ENCODE results near the gene TKTL1. TPM values are rescaled to one million over a fixed set of nuclear protein-coding genes. Genes with fewer than 3 reads are reported as not detected.

TKTL1 gene
- total RNA-seq, 1 experiment from 2014 or later: not detected

DNA sequence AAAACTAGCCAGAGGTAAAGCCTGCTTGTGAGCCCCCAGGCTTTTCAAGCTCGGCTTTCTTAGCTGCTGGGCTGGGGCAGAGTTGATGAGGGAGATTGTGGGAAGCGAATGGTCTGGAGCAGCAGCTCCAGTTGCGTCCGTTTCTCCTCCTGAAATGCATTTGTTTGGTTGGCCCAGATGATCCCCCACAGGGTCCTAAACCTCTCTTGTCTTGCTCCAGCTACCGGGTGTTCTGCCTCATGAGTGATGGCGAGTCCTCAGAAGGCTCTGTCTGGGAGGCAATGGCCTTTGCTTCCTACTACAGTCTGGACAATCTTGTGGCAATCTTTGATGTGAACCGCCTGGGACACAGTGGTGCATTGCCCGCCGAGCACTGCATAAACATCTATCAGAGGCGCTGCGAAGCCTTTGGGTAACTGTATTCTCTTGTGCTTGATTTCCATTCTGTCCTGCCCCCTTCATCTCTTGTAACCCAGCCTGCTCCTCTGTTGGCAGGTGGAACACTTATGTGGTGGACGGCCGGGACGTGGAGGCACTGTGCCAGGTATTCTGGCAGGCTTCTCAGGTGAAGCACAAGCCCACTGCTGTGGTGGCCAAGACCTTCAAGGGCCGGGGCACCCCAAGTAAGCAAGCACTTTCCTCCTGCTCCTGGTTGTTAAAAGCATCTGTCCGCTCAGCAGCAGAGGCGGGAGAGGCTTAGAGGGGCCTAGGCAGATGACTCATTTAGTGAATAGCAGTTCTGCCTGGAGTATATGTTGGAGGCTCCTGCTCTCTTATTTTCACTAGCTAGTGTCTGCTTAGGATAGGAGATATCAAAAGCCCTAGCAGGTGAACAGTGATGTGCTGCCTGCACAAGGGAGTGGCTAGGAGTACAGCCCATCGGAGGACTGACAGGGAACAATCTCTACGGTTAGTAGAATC, 15.3 kb downstream of the TKTL1 start:
- ChIA-PET POLR2A (ENCODE audit: unreplicated experiment) (interaction anchor here (0.6 kb wide), 1 partner anchor 172 kb away, joined by 3 read pairs; no protein-coding TSS in a partner anchor), CTCF (no interaction called here)
- no peaks in the 10 kb centered on the region for H3K4me1 ChIP-seq (replicated peaks; ENCODE audit: insufficient read depth)
- H3K27ac ChIP-seq: no peak overlapping the region
- no peaks in the 10 kb centered on the region for H3K36me3 ChIP-seq (ENCODE audit: low read depth)
- H3K27me3 ChIP-seq (ENCODE audit: insufficient read depth, low read depth): no peaks in the 10 kb centered on the region
- H3K9me3 ChIP-seq (ENCODE audit: insufficient read depth, low read depth): no peaks in the 10 kb centered on the region
- H3K4me3 ChIP-seq: no peak overlapping the region
- intact Hi-C loops (cut with micrococcal nuclease; ENCODE audit: unreplicated experiment): no loop called here
- DNase-seq: no peak
- H3K4me2 ChIP-seq: no peak overlapping the region
- BruUV-seq (replicated peaks): no TSS peak
- H2AFZ ChIP-seq: no peak overlapping the region
- H4K20me1 ChIP-seq (ENCODE audit: insufficient read depth): no peaks in the 10 kb centered on the region
- H3F3A ChIP-seq (ENCODE audit: insufficient read depth, low read depth): no peaks in the 10 kb centered on the region; the same call in 1 of the 2 replicates
- TF ChIP-seq, protein P1, sequence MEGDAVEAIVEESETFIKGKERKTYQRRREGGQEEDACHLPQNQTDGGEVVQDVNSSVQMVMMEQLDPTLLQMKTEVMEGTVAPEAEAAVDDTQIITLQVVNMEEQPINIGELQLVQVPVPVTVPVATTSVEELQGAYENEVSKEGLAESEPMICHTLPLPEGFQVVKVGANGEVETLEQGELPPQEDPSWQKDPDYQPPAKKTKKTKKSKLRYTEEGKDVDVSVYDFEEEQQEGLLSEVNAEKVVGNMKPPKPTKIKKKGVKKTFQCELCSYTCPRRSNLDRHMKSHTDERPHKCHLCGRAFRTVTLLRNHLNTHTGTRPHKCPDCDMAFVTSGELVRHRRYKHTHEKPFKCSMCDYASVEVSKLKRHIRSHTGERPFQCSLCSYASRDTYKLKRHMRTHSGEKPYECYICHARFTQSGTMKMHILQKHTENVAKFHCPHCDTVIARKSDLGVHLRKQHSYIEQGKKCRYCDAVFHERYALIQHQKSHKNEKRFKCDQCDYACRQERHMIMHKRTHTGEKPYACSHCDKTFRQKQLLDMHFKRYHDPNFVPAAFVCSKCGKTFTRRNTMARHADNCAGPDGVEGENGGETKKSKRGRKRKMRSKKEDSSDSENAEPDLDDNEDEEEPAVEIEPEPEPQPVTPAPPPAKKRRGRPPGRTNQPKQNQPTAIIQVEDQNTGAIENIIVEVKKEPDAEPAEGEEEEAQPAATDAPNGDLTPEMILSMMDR (conservative IDR thresholded peaks at IDR 0.05): no peak
- TF ChIP-seq EZH2 (IDR thresholded peaks at IDR 0.05; ENCODE audit: low read depth): no peak
- H3K79me2 ChIP-seq (ENCODE audit: low read depth): no peaks in the 10 kb centered on the region
- H3K9me2 ChIP-seq (ENCODE audit: insufficient read depth): no peaks in the 10 kb centered on the region

DNA sequence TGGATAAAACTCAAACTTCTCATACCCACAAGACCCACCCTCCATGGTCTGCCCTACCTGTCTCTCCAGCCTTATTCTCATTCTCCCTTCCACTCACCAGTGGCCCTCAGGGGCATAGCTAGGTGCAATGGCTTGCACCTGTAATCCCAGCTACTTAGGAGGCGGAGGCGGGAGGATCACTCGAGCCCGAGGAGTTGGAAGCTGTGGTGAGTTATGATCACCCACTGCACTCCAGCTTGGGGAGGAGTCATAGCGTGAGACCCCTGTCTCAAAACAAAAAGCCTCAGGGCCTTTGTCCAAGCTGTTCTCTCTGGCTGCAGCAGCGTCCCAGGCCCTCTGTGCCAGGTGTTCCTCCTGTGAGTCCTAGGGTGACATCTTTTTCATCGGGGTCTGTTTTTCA, 16.5 kb downstream of the TKTL1 start:
- no peak overlapping the region for H2AFZ ChIP-seq
- H3K9me2 ChIP-seq (ENCODE audit: insufficient read depth): no peaks in the 10 kb centered on the region
- H3K9me3 ChIP-seq (ENCODE audit: insufficient read depth, low read depth): no peaks in the 10 kb centered on the region
- H3K27ac ChIP-seq: no peak overlapping the region
- TF ChIP-seq, protein P1 (conservative IDR thresholded peaks at IDR 0.05): no peak
- TF ChIP-seq EZH2 (IDR thresholded peaks at IDR 0.05; ENCODE audit: low read depth): no peak
- DNase-seq: no peak
- H4K20me1 ChIP-seq (ENCODE audit: insufficient read depth): no peaks in the 10 kb centered on the region
- CTCF ChIA-PET: no interaction called here
- H3K4me1 ChIP-seq (replicated peaks; ENCODE audit: insufficient read depth): no peaks in the 10 kb centered on the region
- no peaks in the 10 kb centered on the region for H3K27me3 ChIP-seq (ENCODE audit: insufficient read depth, low read depth)
- no peaks in the 10 kb centered on the region; the same call in 1 of the 2 replicates for H3F3A ChIP-seq (ENCODE audit: insufficient read depth, low read depth)
- no peak overlapping the region for H3K4me3 ChIP-seq
- no TSS peak for BruUV-seq (replicated peaks)
- H3K36me3 ChIP-seq (ENCODE audit: low read depth): no peaks in the 10 kb centered on the region
- H3K4me2 ChIP-seq: no peak overlapping the region
- H3K79me2 ChIP-seq (ENCODE audit: low read depth): no peaks in the 10 kb centered on the region
- intact Hi-C loops (cut with micrococcal nuclease; ENCODE audit: unreplicated experiment): no loop called here
- POLR2A ChIA-PET (ENCODE audit: unreplicated experiment): no interaction called here

DNA sequence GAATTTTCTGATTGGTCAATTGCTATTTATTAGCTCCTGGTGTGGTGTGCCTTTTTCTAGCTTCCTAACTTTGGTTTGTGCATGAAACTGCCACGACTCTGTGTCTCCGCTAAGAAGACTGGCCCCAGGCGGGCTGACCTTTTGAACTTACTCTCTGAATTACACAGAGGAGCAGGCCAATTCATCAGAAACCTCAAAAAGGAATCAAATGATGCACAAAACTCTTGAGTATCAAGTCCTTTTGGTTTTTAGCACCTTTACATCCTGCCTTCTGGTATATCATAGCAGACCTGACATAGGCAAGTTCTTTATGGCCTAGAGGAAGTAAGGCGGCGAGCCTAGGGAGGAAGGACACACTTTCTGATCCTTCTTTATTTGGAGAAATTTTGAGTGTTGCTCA, 17.6 kb downstream of the TKTL1 start:
- Histone ChIP-seq H2AFZ (no peak overlapping the region), H3K27ac (no peak overlapping the region), H3K4me1 (replicated peaks; ENCODE audit: insufficient read depth) (no peaks in the 10 kb centered on the region), H3K79me2 (ENCODE audit: low read depth) (no peaks in the 10 kb centered on the region), H3K4me3 (no peak overlapping the region), H3K9me2 (ENCODE audit: insufficient read depth) (no peaks in the 10 kb centered on the region), H3K4me2 (no peak overlapping the region), H3K27me3 (ENCODE audit: insufficient read depth, low read depth) (no peaks in the 10 kb centered on the region), H3K9me3 (ENCODE audit: insufficient read depth, low read depth) (no peaks in the 10 kb centered on the region), H3K36me3 (ENCODE audit: low read depth) (no peaks in the 10 kb centered on the region), H3F3A (ENCODE audit: insufficient read depth, low read depth) (no peaks in the 10 kb centered on the region; the same call in 1 of the 2 replicates), H4K20me1 (ENCODE audit: insufficient read depth) (no peaks in the 10 kb centered on the region)
- TF ChIP-seq EZH2 (IDR thresholded peaks at IDR 0.05; ENCODE audit: low read depth): no peak
- TF ChIP-seq, protein P1 (conservative IDR thresholded peaks at IDR 0.05): no peak
- no peak for DNase-seq
- CTCF ChIA-PET: interaction anchor here (0.7 to 1.1 kb wide), 2 partner anchors 172 to 247 kb away, joined by 3 to 5 read pairs; no protein-coding TSS in a partner anchor
- POLR2A ChIA-PET (ENCODE audit: unreplicated experiment): no interaction called here
- intact Hi-C loops (cut with micrococcal nuclease; ENCODE audit: unreplicated experiment): no loop called here
- no TSS peak for BruUV-seq (replicated peaks)

Measured in PC-9 (cell line).